ENCODE data around the gene ATP5MC2. TPM values are rescaled to one million over a fixed set of nuclear protein-coding genes. Genes with fewer than 3 reads are reported as not detected.

ATP5MC2 gene
- polyA plus RNA-seq, 3 donors: 498 to 587 (median 522) TPM

GRCh38 chr12:53706080-53706479, 30.2 kb upstream of the ATP5MC2 start:
- Histone ChIP-seq H3K9me3 (replicated peaks in 1 of 2; ENCODE audit: control insufficient read depth in 1 of 2, insufficient read depth in 1 of 2, low read length in 2 of 2) (no peaks in the 10 kb centered on the region), H3K4me2 (replicated peaks; ENCODE audit: extremely low read depth, low read length, poor library complexity, severe bottlenecking) (no peak overlapping the region), H3K36me3 (replicated peaks in 1 of 2; ENCODE audit: control insufficient read depth in 1 of 2, insufficient read depth in 2 of 2, low read length in 2 of 2) (no peaks in the 10 kb centered on the region), H3K79me2 (ENCODE audit: insufficient read depth, low read length) (no peaks in the 10 kb centered on the region), H4K20me1 (ENCODE audit: insufficient read depth, low read length) (no peaks in the 10 kb centered on the region), H3K4me1 (ENCODE audit: control insufficient read depth in 1 of 2, insufficient read depth in 2 of 2, low read length in 2 of 2) (no peaks in the 10 kb centered on the region), H2AFZ (ENCODE audit: insufficient read depth, low read depth, low read length, poor library complexity, severe bottlenecking) (no peak overlapping the region), H3K4me3 (replicated peaks in 1 of 3; ENCODE audit: low read depth in 2 of 3, low read length in 3 of 3) (no peak overlapping the region), H3K27me3 (ENCODE audit: control insufficient read depth in 2 of 2, insufficient read depth in 2 of 2, low read length in 2 of 2) (peaks cover 39 to 50% of the 10 kb centered on the region in 2 donors), H3K9ac (ENCODE audit: insufficient read depth, low read length, poor library complexity, severe bottlenecking) (no peak overlapping the region), H3K27ac (ENCODE audit: low read depth in 1 of 2, low read length in 2 of 2) (no peak overlapping the region)
- Mint-ChIP-seq H3K27ac (no peak overlapping the region), H3K4me3 (peak overlapping the region in 1 of 2 donors; percentile 1), H3K36me3 (no peaks in the 10 kb centered on the region), H3K9me3 (peaks cover 0 to 3% (median 0%) of the 10 kb centered on the region in 7 donors), H3K4me1 (peaks cover 2% of the 10 kb centered on the region), H3K27me3 (ENCODE audit: low read depth in 3 of 3) (peaks cover 55 to 69% (median 58%) of the 10 kb centered on the region in 3 donors)
- WGBS (ENCODE audit: insufficient coverage): 92% methylated on average over 1 of the region's 1 CpG
- no peak for DNase-seq
- no peak for TF ChIP-seq CTCF (IDR thresholded peaks at IDR 0.05)
- intact Hi-C loops (cut with micrococcal nuclease): loop anchor here in 1 of 2 donors (10.0 kb wide), 1 partner anchor 499 kb away; no protein-coding TSS in a partner anchor

- H2AFZ ChIP-seq (ENCODE audit: insufficient read depth, low read depth, low read length, poor library complexity, severe bottlenecking): no peak overlapping the region
- Mint-ChIP-seq H3K27ac (no peak overlapping the region), H3K4me1 (peaks cover 2% of the 10 kb centered on the region), H3K36me3 (no peaks in the 10 kb centered on the region), H3K4me3 (no peak overlapping the region), H3K27me3 (ENCODE audit: low read depth in 3 of 3) (peaks cover 70 to 82% (median 74%) of the 10 kb centered on the region in 3 donors), H3K9me3 (peaks cover 0 to 3% (median 0%) of the 10 kb centered on the region in 7 donors)
- H3K27me3 ChIP-seq (ENCODE audit: control insufficient read depth in 2 of 2, insufficient read depth in 2 of 2, low read length in 2 of 2): peaks cover 59 to 72% of the 10 kb centered on the region in 2 donors
- H3K4me1 ChIP-seq (ENCODE audit: control insufficient read depth in 1 of 2, insufficient read depth in 2 of 2, low read length in 2 of 2): no peaks in the 10 kb centered on the region
- TF ChIP-seq CTCF (IDR thresholded peaks at IDR 0.05): no peak
- WGBS (ENCODE audit: insufficient coverage): no CpG with 5 or more reads among the region's 4 CpGs
- intact Hi-C loops (cut with micrococcal nuclease): loop anchor here (2.0 to 10.0 kb wide), 2 partner anchors 39 to 501 kb away; no protein-coding TSS in a partner anchor
- no peak overlapping the region for H3K4me3 ChIP-seq (replicated peaks in 1 of 3; ENCODE audit: low read depth in 2 of 3, low read length in 3 of 3)
- no peak overlapping the region for H3K4me2 ChIP-seq (replicated peaks; ENCODE audit: extremely low read depth, low read length, poor library complexity, severe bottlenecking)
- no peaks in the 10 kb centered on the region for H3K36me3 ChIP-seq (replicated peaks in 1 of 2; ENCODE audit: control insufficient read depth in 1 of 2, insufficient read depth in 2 of 2, low read length in 2 of 2)
- no peak overlapping the region for H3K9ac ChIP-seq (ENCODE audit: insufficient read depth, low read length, poor library complexity, severe bottlenecking)
- no peaks in the 10 kb centered on the region for H3K79me2 ChIP-seq (ENCODE audit: insufficient read depth, low read length)
- DNase-seq: no peak
- no peaks in the 10 kb centered on the region for H4K20me1 ChIP-seq (ENCODE audit: insufficient read depth, low read length)
- H3K27ac ChIP-seq (ENCODE audit: low read depth in 1 of 2, low read length in 2 of 2): no peak overlapping the region
- peaks cover 0 to 5% of the 10 kb centered on the region in 2 donors for H3K9me3 ChIP-seq (replicated peaks in 1 of 2; ENCODE audit: control insufficient read depth in 1 of 2, insufficient read depth in 1 of 2, low read length in 2 of 2)
Measured at GRCh38 chr12:53703756-53704155, 27.9 kb upstream of the ATP5MC2 start.

Data from CD14-positive monocyte (primary cell).